ENCODE measurements around the gene CPLX3.

Gene CPLX3

GRCh38 chr15:74844319-74845207 lies 18.1 kb downstream of the CPLX3 start:
- DNase-seq (ENCODE audit: low spot score): no peak

- DNase-seq (ENCODE audit: low spot score): no peak
These were observed 18.8 kb downstream of the CPLX3 start for GRCh38 chr15:74845208-74845568.

- DNase-seq (ENCODE audit: low spot score): no peak
These were observed 19.2 kb downstream of the CPLX3 start for GRCh38 chr15:74845581-74845980.

- DNase-seq (ENCODE audit: low spot score): no peak
These were observed 21.0 kb downstream of the CPLX3 start for GRCh38 chr15:74847432-74847831.

GRCh38 chr15:74850393-74850792 lies 24.0 kb downstream of the CPLX3 start:
- DNase-seq (ENCODE audit: low spot score): no peak

- DNase-seq (ENCODE audit: low spot score): no peak
These were observed 25.5 kb downstream of the CPLX3 start for GRCh38 chr15:74851960-74852359.

GRCh38 chr15:74854453-74855022 lies 28.1 kb downstream of the CPLX3 start:
- DNase-seq (ENCODE audit: low spot score): no peak

- no peak for DNase-seq (ENCODE audit: low spot score)
These were observed 29.4 kb downstream of the CPLX3 start for GRCh38 chr15:74855857-74856256.

- DNase-seq (ENCODE audit: low spot score): no peak
These were observed 30.1 kb downstream of the CPLX3 start for GRCh38 chr15:74856537-74856936.

GRCh38 chr15:74857082-74857655 lies 30.7 kb downstream of the CPLX3 start:
- DNase-seq (ENCODE audit: low spot score): no peak

- DNase-seq (ENCODE audit: low spot score): no peak
These were observed 31.4 kb downstream of the CPLX3 start for GRCh38 chr15:74857671-74858368.

- DNase-seq (ENCODE audit: low spot score): no peak
These were observed 31.9 kb downstream of the CPLX3 start for GRCh38 chr15:74858369-74858740.

- no peak for DNase-seq (ENCODE audit: low spot score)
These were observed 37.0 kb downstream of the CPLX3 start for GRCh38 chr15:74863239-74864056.

GRCh38 chr15:74864296-74864695 lies 37.9 kb downstream of the CPLX3 start:
- DNase-seq (ENCODE audit: low spot score): no peak

- DNase-seq (ENCODE audit: low spot score): no peak
These were observed 38.9 kb downstream of the CPLX3 start for GRCh38 chr15:74865316-74865715.

GRCh38 chr15:74866090-74866489 lies 39.7 kb downstream of the CPLX3 start:
- DNase-seq (ENCODE audit: low spot score): no peak

- no peak for DNase-seq (ENCODE audit: low spot score)
These were observed 41.1 kb downstream of the CPLX3 start for GRCh38 chr15:74867466-74868038.

- no peak for DNase-seq (ENCODE audit: low spot score)
These were observed 41.6 kb downstream of the CPLX3 start for GRCh38 chr15:74868059-74868458.

- DNase-seq (ENCODE audit: low spot score): no peak
These were observed 42.9 kb downstream of the CPLX3 start for GRCh38 chr15:74869372-74869725.

- peak; percentile 64 for DNase-seq (ENCODE audit: low spot score)
These were observed 43.4 kb downstream of the CPLX3 start for GRCh38 chr15:74869726-74870407.
